OCI-LY1 (cell line): ENCODE results near the gene LIPC.

Experiments used
- H2AFZ ChIP-seq: fragments of 200-600 bp; sonication (generic), shearing (Covaris generic); 2 replicates; pipeline ENCODE4 v1.6.0; 2014; ENCODE audit warnings: antibody characterized with exemption, mild to moderate bottlenecking, low read length
- H3F3A ChIP-seq: fragments of 200-600 bp; sonication (generic), shearing (Covaris generic); 2 replicates; pipeline ENCODE4 v1.6.0; 2014; ENCODE audit warnings: mild to moderate bottlenecking, antibody characterized with exemption, low read length, moderate library complexity; ENCODE audit not compliant: insufficient read depth
- H3K27ac ChIP-seq: fragments of 200-600 bp; sonication (generic); 2 replicates; pipeline ENCODE4 v1.5.1; 2014; ENCODE audit warnings: low read length, mixed run types, mild to moderate bottlenecking, low read depth; ENCODE audit not compliant: poor library complexity, severe bottlenecking
- H3K27me3 ChIP-seq: fragments of 200-600 bp; sonication (generic); 2 replicates; pipeline ENCODE4 v1.6.0; 2014; ENCODE audit warnings: antibody characterized with exemption, mild to moderate bottlenecking, low read length, moderate library complexity; ENCODE audit not compliant: insufficient read depth
- H3K36me3 ChIP-seq: fragments of 200-600 bp; sonication (generic); 2 replicates; pipeline ENCODE4 v1.6.1; 2014; ENCODE audit warnings: mild to moderate bottlenecking, antibody characterized with exemption, low read length, moderate library complexity, mixed read lengths; ENCODE audit not compliant: insufficient read depth
- H3K4me1 ChIP-seq: fragments of 200-600 bp; sonication (generic); 2 replicates; pipeline ENCODE4 v1.5.1; 2014; ENCODE audit warnings: mild to moderate bottlenecking, low read length, moderate library complexity; ENCODE audit not compliant: insufficient read depth, severe bottlenecking
- H3K4me2 ChIP-seq: fragments of 200-600 bp; sonication (generic), shearing (Covaris generic); 2 replicates; pipeline ENCODE4 v1.6.1; 2014; ENCODE audit warnings: low read length
- H3K4me3 ChIP-seq: fragments of 200-600 bp; sonication (generic); 2 replicates; pipeline ENCODE4 v1.5.1; 2014; ENCODE audit warnings: low read length, low read depth, mild to moderate bottlenecking, mixed read lengths; ENCODE audit not compliant: poor library complexity, severe bottlenecking
- H3K79me2 ChIP-seq: fragments of 200-600 bp; shearing (Covaris generic); 2 replicates; pipeline ENCODE4 v1.6.1; 2016; ENCODE audit warnings: mixed run types, low read length, mixed read lengths; ENCODE audit not compliant: insufficient read depth
- H3K9ac ChIP-seq: fragments of 200-600 bp; sonication (generic), shearing (Covaris generic); 2 replicates; pipeline ENCODE4 v1.6.1; 2014; ENCODE audit warnings: mild to moderate bottlenecking, low read length, mixed read lengths
- H3K9me2 ChIP-seq: fragments of 200-600 bp; sonication (generic), shearing (Covaris generic); 2 replicates; pipeline ENCODE4 v1.6.1; 2014; ENCODE audit warnings: low read depth, mild to moderate bottlenecking, low read length, mixed read lengths
- H3K9me3 ChIP-seq: fragments of 200-600 bp; shearing (Covaris generic); 2 replicates; pipeline ENCODE4 v1.6.1; 2014; ENCODE audit warnings: low read length, mixed read lengths
- H4K20me1 ChIP-seq: fragments of 200-600 bp; sonication (generic), shearing (Covaris generic); 2 replicates; pipeline ENCODE4 v1.6.0; 2016; ENCODE audit warnings: mild to moderate bottlenecking, low read length; ENCODE audit not compliant: insufficient read depth
- CTCF ChIP-seq: fragments of 200-600 bp; sonication (generic), shearing (Covaris generic); IDR thresholded peaks from 2 replicates; pipeline ENCODE4 v1.5.1; 2017; ENCODE audit warnings: mild to moderate bottlenecking, antibody characterized with exemption, low read length, moderate library complexity, mixed read lengths
- EZH2 ChIP-seq: fragments of 200-600 bp; sonication (generic), shearing (Covaris generic); IDR thresholded peaks from 2 replicates; pipeline ENCODE4 v1.8.0; 2017; ENCODE audit warnings: borderline replicate concordance, mixed run types, mild to moderate bottlenecking, antibody characterized with exemption, low read length, moderate library complexity, mixed read lengths

LIPC gene

GRCh38 chr15:58587486-58587885 is 155.7 kb downstream of the LIPC start:
- no peak overlapping the region for H3K4me2 ChIP-seq

GRCh38 chr15:58588096-58588495 is 156.3 kb downstream of the LIPC start:
- Histone ChIP-seq H3K9me2 (no peaks in the 10 kb centered on the region), H3K4me2 (no peak overlapping the region), H3K9me3 (peaks cover 6% of the 10 kb centered on the region), H3F3A (0 out of 2 replicates have a peak, but pooled peaks cover 4% of the 10 kb centered on the region), H3K4me1 (peaks cover 67% of the 10 kb centered on the region), H3K36me3 (no peaks in the 10 kb centered on the region), H3K9ac (peak overlapping the region; percentile 10; the same call in 1 of the 2 replicates), H4K20me1 (no peaks in the 10 kb centered on the region), H3K27me3 (no peaks in the 10 kb centered on the region), H3K79me2 (no peaks in the 10 kb centered on the region), H2AFZ (no peak overlapping the region), H3K4me3 (no peak overlapping the region), H3K27ac (peak overlapping the region; percentile 95)
- no peak for TF ChIP-seq EZH2
- TF ChIP-seq CTCF, result no peak

More at GRCh38 chr15:58587486-58587885, 155.7 kb downstream of the LIPC start:
- no peaks in the 10 kb centered on the region for H3K36me3 ChIP-seq
- no peaks in the 10 kb centered on the region for H4K20me1 ChIP-seq
- H3K79me2 ChIP-seq, result no peaks in the 10 kb centered on the region
- H3K4me1 ChIP-seq, result peaks cover 67% of the 10 kb centered on the region
- TF ChIP-seq CTCF (no peak), EZH2 (no peak)
- no peak overlapping the region for H3K4me3 ChIP-seq
- no peak overlapping the region for H3K9ac ChIP-seq
- H3K27me3 ChIP-seq, result no peaks in the 10 kb centered on the region
- no peaks in the 10 kb centered on the region for H3K9me2 ChIP-seq
- 0 out of 2 replicates have a peak, but pooled peaks cover 4% of the 10 kb centered on the region for H3F3A ChIP-seq
- peak overlapping the region; percentile 95 for H3K27ac ChIP-seq
- peaks cover 6% of the 10 kb centered on the region for H3K9me3 ChIP-seq
- H2AFZ ChIP-seq, result no peak overlapping the region

GRCh38 chr15:58589047-58589446 is 157.3 kb downstream of the LIPC start:
- H3K36me3 ChIP-seq, result 0 out of 2 replicates have a peak, but pooled peaks cover 3% of the 10 kb centered on the region
- H3K9me2 ChIP-seq, result no peaks in the 10 kb centered on the region
- H3K4me1 ChIP-seq, result peaks cover 65% of the 10 kb centered on the region
- TF ChIP-seq CTCF, result no peak
- no peak for TF ChIP-seq EZH2
- no peak overlapping the region for H2AFZ ChIP-seq
- H3K4me3 ChIP-seq, result no peak overlapping the region
- H3K79me2 ChIP-seq, result no peaks in the 10 kb centered on the region
- peak overlapping the region; percentile 10 for H3K9ac ChIP-seq
- H4K20me1 ChIP-seq, result no peaks in the 10 kb centered on the region
- peak overlapping the region; percentile 16 for H3K4me2 ChIP-seq
- 0 out of 2 replicates have a peak, but pooled peaks cover 4% of the 10 kb centered on the region for H3F3A ChIP-seq
- H3K9me3 ChIP-seq, result no peaks in the 10 kb centered on the region
- peak overlapping the region; percentile 95 for H3K27ac ChIP-seq
- H3K27me3 ChIP-seq, result no peaks in the 10 kb centered on the region
